Pancreas (tissue), 10 donors: Measurements from ENCODE around the gene ZSCAN12. TPM values are rescaled to one million over a fixed set of nuclear protein-coding genes. Genes with fewer than 3 reads are reported as not detected.

Experiments
- ATAC-seq, 4 donors: fragments of 200-7000 bp; cut with Tn5 transposase; one replicate each; pipeline versions ENCODE4 v1.8.0 to v1.9.1; 2020; ENCODE audit warnings: mild to moderate bottlenecking in 4 of 4, moderate library complexity in 4 of 4
- DNase-seq, 6 donors: peaks; one replicate each; pipeline ENCODE4 v3.0.0-alpha.2; 2020
- FAIRE-seq: peaks from 2 replicates; lab custom pipeline; 2012; peaks lifted over from hg19 to GRCh38; lab: Jason Lieb, UNC
- H3K27ac ChIP-seq, 4 donors: fragments of 200-600 bp; sonication (generic); 1 replicate in 3 of 4; 2 replicates in 1 of 4; pipeline versions ENCODE4 v1.5.0 to v1.8.0; 2020
- H3K27me3 ChIP-seq, 4 donors: fragments of 200-600 bp; one replicate each; pipeline ENCODE4 v1.8.0; 2021
- H3K36me3 ChIP-seq, 3 donors: fragments of 200-600 bp; sonication (generic) in 1 of 3; one replicate each; pipeline versions ENCODE4 v1.5.0 to v1.8.0; 2020 to 2021
- H3K4me1 ChIP-seq, 3 donors: fragments of 200-600 bp; one replicate each; pipeline ENCODE4 v1.8.0; 2021
- H3K4me3 ChIP-seq, 4 donors: fragments of 200-600 bp; sonication (generic) in 2 of 4; one replicate each; pipeline versions ENCODE4 v1.5.0 to v1.8.0; 2020 to 2021
- H3K9me3 ChIP-seq, 4 donors: fragments of 200-600 bp; one replicate each; pipeline ENCODE4 v1.8.0; 2021
- WGBS, 2 donors: extraction: QIAGEN DNeasy Blood & Tissue Kit; methylation state at CpG; one replicate each; pipeline ENCODE4 v1.1.7; 2013; 5-methylcytosine and 5-hydroxymethylcytosine counted together
- intact Hi-C, 3 donors: fragments of 100-400 bp; cut with DNase I; formaldehyde crosslinking; loops; one replicate each; pipeline versions ENCODE4 v1.11.1 to v1.14.2; 2022
- polyA plus RNA-seq, 2 donors: library from polyadenylated mRNA; stranded (reverse); fragments of 200-250 nt; gene quantifications; one replicate each; pipeline ENCODE4 v1.2.3, GENCODE V29; 2013
- total RNA-seq, 6 donors: library from RNA; stranded (reverse); fragmentation: NEBNext Ultra II Directional in 4 of 6; extraction: Animal tissue kit (Norgen Biotek cat#: 25700) in 4 of 6; gene quantifications; one replicate each; pipeline versions ENCODE4 v1.2.1 to v1.2.4, GENCODE V29; 2021 to 2023
- TF ChIP-seq, protein P1 (sequence below), 4 donors: fragments of 200-600 bp; sonication (generic) in 3 of 4; IDR thresholded peaks; one replicate each; pipeline versions ENCODE4 v1.5.0 to v1.8.0; 2021; ENCODE audit warnings: antibody characterized with exemption in 4 of 4
- donor health status: healthy with polysubstance abuse.
- donor health status: DM: no; HTN: no; CAD: no; lungs with moderate emphysema.
- donor health status: DM: no; HTN: no; CAD: no.
- donor health status: control.
- donor health status: control.
- donor health status: Bipolar disorder and iron deficiency.
- donor health status: DM: yes; HTN: yes; CAD: no.
- donor health status: DM: no; HTN: no; CAD: no.
- donor health status: DM: no; HTN: no; CAD: no.
- donor health status: DM: yes; HTN: yes; CAD: no.

The ZSCAN12 gene
- total and polyA plus RNA-seq, 8 donors, result 0.80 to 4.4 (median 2.4) TPM

DNA sequence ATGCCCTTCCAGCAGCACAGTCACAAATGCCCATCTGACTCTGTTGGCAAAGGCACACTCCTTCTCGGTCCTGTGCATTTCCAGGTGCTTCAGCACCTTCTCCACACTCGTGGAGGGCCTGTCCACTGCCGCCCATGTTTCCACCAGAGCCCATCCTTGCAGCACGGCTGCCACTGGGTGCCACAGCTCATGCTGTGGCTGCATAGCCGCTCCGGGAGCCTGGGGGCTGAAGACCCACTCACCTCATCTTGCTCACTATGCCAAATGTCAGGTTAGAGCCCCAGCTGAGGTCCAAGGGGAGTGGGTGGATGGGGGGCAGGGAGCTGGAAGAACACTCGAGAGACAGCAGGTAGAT lies 42.9 kb downstream of the ZSCAN12 start:
- Histone ChIP-seq H3K4me3 (no peak overlapping the region), H3K36me3 (no peaks in the 10 kb centered on the region), H3K27ac (peak overlapping the region in 3 of 4 donors; percentile 77 to 92 (median 86)), H3K4me1 (peaks cover 5 to 9% (median 5%) of the 10 kb centered on the region in 3 donors), H3K9me3 (no peaks in the 10 kb centered on the region), H3K27me3 (no peaks in the 10 kb centered on the region)
- FAIRE-seq (no peak), DNase-seq (no peak), ATAC-seq (no peak)
- 58 to 64% methylated on average over 7 of the region's 7 CpGs for WGBS, 2 donors
- intact Hi-C loops, result no loop called here
- TF ChIP-seq, protein P1, sequence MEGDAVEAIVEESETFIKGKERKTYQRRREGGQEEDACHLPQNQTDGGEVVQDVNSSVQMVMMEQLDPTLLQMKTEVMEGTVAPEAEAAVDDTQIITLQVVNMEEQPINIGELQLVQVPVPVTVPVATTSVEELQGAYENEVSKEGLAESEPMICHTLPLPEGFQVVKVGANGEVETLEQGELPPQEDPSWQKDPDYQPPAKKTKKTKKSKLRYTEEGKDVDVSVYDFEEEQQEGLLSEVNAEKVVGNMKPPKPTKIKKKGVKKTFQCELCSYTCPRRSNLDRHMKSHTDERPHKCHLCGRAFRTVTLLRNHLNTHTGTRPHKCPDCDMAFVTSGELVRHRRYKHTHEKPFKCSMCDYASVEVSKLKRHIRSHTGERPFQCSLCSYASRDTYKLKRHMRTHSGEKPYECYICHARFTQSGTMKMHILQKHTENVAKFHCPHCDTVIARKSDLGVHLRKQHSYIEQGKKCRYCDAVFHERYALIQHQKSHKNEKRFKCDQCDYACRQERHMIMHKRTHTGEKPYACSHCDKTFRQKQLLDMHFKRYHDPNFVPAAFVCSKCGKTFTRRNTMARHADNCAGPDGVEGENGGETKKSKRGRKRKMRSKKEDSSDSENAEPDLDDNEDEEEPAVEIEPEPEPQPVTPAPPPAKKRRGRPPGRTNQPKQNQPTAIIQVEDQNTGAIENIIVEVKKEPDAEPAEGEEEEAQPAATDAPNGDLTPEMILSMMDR (IDR thresholded peaks at IDR 0.05), result no peak

GRCh38 chr6:28355743-28356665 lies 43.5 kb downstream of the ZSCAN12 start:
- ATAC-seq (peak; percentile 81 to 97 (median 93)), FAIRE-seq (no peak), DNase-seq (peak; percentile 70 to 83 (median 78))
- peaks cover 6 to 9% (median 8%) of the 10 kb centered on the region in 3 donors for H3K4me1 ChIP-seq
- H3K27me3 ChIP-seq, result no peaks in the 10 kb centered on the region
- H3K27ac ChIP-seq, result peak overlapping the region; percentile 58 to 92 (median 82)
- H3K4me3 ChIP-seq, result peak overlapping the region; percentile 18 to 61 (median 40)
- H3K36me3 ChIP-seq, result no peaks in the 10 kb centered on the region
- intact Hi-C loops, result no loop called here
- H3K9me3 ChIP-seq, result no peaks in the 10 kb centered on the region
- WGBS, 2 donors, result 1 to 2% methylated on average over 19 of the region's 19 CpGs
- TF ChIP-seq, protein P1 (IDR thresholded peaks at IDR 0.05), result peak; percentile 44 to 78 (median 73)

- peak in 1 of 6 donors; percentile 27 for DNase-seq
- ATAC-seq, result no peak
- H3K27me3 ChIP-seq, result no peaks in the 10 kb centered on the region
- intact Hi-C loops, result no loop called here
- peaks cover 9 to 15% (median 14%) of the 10 kb centered on the region in 3 donors for H3K4me1 ChIP-seq
- TF ChIP-seq, protein P1 (IDR thresholded peaks at IDR 0.05), result no peak
- H3K9me3 ChIP-seq, result no peaks in the 10 kb centered on the region
- H3K4me3 ChIP-seq, result peak overlapping the region in 1 of 4 donors; percentile 61
- peak overlapping the region; percentile 71 to 92 (median 82) for H3K27ac ChIP-seq
- WGBS, 2 donors, result 77 to 83% methylated on average over 10 of the region's 10 CpGs
- FAIRE-seq, result no peak
- H3K36me3 ChIP-seq, result no peaks in the 10 kb centered on the region
Measured at GRCh38 chr6:28354688-28355554, 44.6 kb downstream of the ZSCAN12 start.

- Histone ChIP-seq H3K27me3 (no peaks in the 10 kb centered on the region), H3K4me3 (peak overlapping the region in 2 of 4 donors; percentile 22 to 36), H3K9me3 (no peaks in the 10 kb centered on the region), H3K4me1 (peaks cover 9 to 15% (median 14%) of the 10 kb centered on the region in 3 donors), H3K36me3 (no peaks in the 10 kb centered on the region), H3K27ac (peak overlapping the region in 3 of 4 donors; percentile 68 to 80 (median 71))
- DNase-seq (peak; percentile 58 to 81 (median 72)), FAIRE-seq (no peak), ATAC-seq (peak; percentile 8 to 60 (median 34))
- intact Hi-C loops, result no loop called here
- TF ChIP-seq, protein P1 (IDR thresholded peaks at IDR 0.05), result no peak
- WGBS, 2 donors, result 37 to 50% methylated on average over 11 of the region's 11 CpGs
Measured at GRCh38 chr6:28353981-28354676, 45.4 kb downstream of the ZSCAN12 start.
